HepG2 (cell line): ENCODE data around the gene PMM2. TPM values are rescaled to one million over a fixed set of nuclear protein-coding genes. Genes with fewer than 3 reads are reported as not detected.
"Not testable (repeated sequence)": the region's sequence is repeated elsewhere in the genome, so short reads cannot be mapped to it uniquely, and the experiment has no call there.

Source experiments
- ATAC-seq: fragments of 200-7000 bp; cut with Tn5 transposase; 3 replicates; pipeline ENCODE4 v1.9.1; 2020; ENCODE audit warnings: mild to moderate bottlenecking, moderate library complexity
- BruUV-seq: library from RNA; stranded (reverse); fragments of 400-500 nt; replicated peaks from 2 replicates; lab custom pipeline; 2021; lab: Mats Ljungman, UMichigan
- CTCF ChIA-PET: fragments of 300-600 bp; formaldehyde crosslinking; extraction: SDS; loops from one replicate; lab custom pipeline; 2021; ENCODE audit warnings: low total read pairs, inconsistent platforms, low intra/inter-chr PET ratio; lab: Yijun Ruan, JAX
- POLR2A ChIA-PET: fragments of 350-600 bp; sonication (Branson Sonifier 250); formaldehyde crosslinking; loops from one replicate; lab custom pipeline; 2020; ENCODE audit warnings: antibody characterized with exemption, inconsistent platforms; lab: Yijun Ruan, JAX
- DNase-seq: peaks from one replicate; pipeline ENCODE4 v3.0.0-alpha.2; 2015; ENCODE audit warnings: low spot score
- FAIRE-seq: peaks from 3 replicates; lab custom pipeline; 2011; peaks lifted over from hg19 to GRCh38; lab: Jason Lieb, UNC
- H2AFZ ChIP-seq: one replicate; pipeline ENCODE4 v1.6.1; 2011; ENCODE audit warnings: low read length, inconsistent platforms
- H3K27ac ChIP-seq: fragments of 300-600 bp; 3 replicates; pipeline ENCODE4 v1.8.0; 2011; ENCODE audit warnings: mixed run types, mild to moderate bottlenecking, mixed read lengths, low read length, inconsistent platforms; ENCODE audit not compliant: insufficient read depth; ENCODE audit errors: extremely low read length
- H3K27me3 ChIP-seq, 2 experiments: fragments of 200-600 bp in 1 of 2; 2 replicates in 1 of 2; 3 replicates in 1 of 2; pipeline versions ENCODE4 v1.6.0 to v1.8.0; 2011; ENCODE audit warnings: low read length in 2 of 2, mild to moderate bottlenecking in 2 of 2, moderate library complexity in 2 of 2, inconsistent platforms in 1 of 2; ENCODE audit not compliant: insufficient read depth in 2 of 2, control insufficient read depth in 1 of 2
- H3K36me3 ChIP-seq, 2 experiments: fragments of 200-600 bp in 1 of 2; replicated peaks in 1 of 2; 2 replicates in 1 of 2; 3 replicates in 1 of 2; pipeline versions ENCODE4 v1.5.1 to v1.8.0; 2011; ENCODE audit warnings: low read length in 2 of 2, inconsistent platforms in 1 of 2; ENCODE audit not compliant: insufficient read depth in 2 of 2, control insufficient read depth in 1 of 2
- H3K4me1 ChIP-seq: 2 replicates; pipeline ENCODE4 v1.5.1; 2012; ENCODE audit warnings: low read length, inconsistent platforms; ENCODE audit not compliant: insufficient read depth
- H3K4me2 ChIP-seq: 2 replicates; pipeline ENCODE4 v1.6.0; 2011; ENCODE audit warnings: low read depth, low read length, inconsistent platforms
- H3K4me3 ChIP-seq, 3 experiments: fragments of 200-600 bp in 1 of 3; sonication (generic), shearing (Covaris generic) in 1 of 3; replicated peaks in 1 of 3; 2 replicates each; pipeline ENCODE4 v1.5.1; 2011 to 2016; ENCODE audit warnings: low read length in 3 of 3, inconsistent platforms in 2 of 3, low read depth in 2 of 3, mild to moderate bottlenecking in 2 of 3, control low read depth in 1 of 3, mixed read lengths in 1 of 3; ENCODE audit not compliant: insufficient read depth in 1 of 3
- H3K79me2 ChIP-seq: one replicate; pipeline ENCODE4 v1.6.1; 2011; ENCODE audit warnings: low read length, inconsistent platforms; ENCODE audit not compliant: insufficient read depth
- H3K9ac ChIP-seq: 2 replicates; pipeline ENCODE4 v1.6.0; 2011; ENCODE audit warnings: mild to moderate bottlenecking, low read depth, low read length, inconsistent platforms; ENCODE audit not compliant: insufficient read depth
- H3K9me3 ChIP-seq: 2 replicates; pipeline ENCODE4 v1.5.1; 2012; ENCODE audit warnings: mild to moderate bottlenecking, low read length
- H4K20me1 ChIP-seq: 2 replicates; pipeline ENCODE4 v1.6.0; 2011; ENCODE audit warnings: inconsistent platforms, mild to moderate bottlenecking, low read length, moderate library complexity; ENCODE audit not compliant: insufficient read depth
- HOXA5 ChIP-seq: sonication (generic); formaldehyde crosslinking; IDR thresholded peaks from 2 replicates; pipeline ENCODE4 v1.4.0; 2020; ENCODE audit warnings: missing genetic modification reagents
- KLF13 ChIP-seq: sonication (generic); formaldehyde crosslinking; IDR thresholded peaks from 2 replicates; pipeline ENCODE4 v1.4.0; 2020; ENCODE audit warnings: mild to moderate bottlenecking, missing genetic modification reagents
- MED8 ChIP-seq: sonication (generic); formaldehyde crosslinking; IDR thresholded peaks from 2 replicates; pipeline ENCODE4 v1.8.1; 2023; ENCODE audit warnings: mild to moderate bottlenecking, missing genetic modification reagents; ENCODE audit not compliant: insufficient replicate concordance
- NFYB ChIP-seq: sonication (generic); formaldehyde crosslinking; IDR thresholded peaks from 2 replicates; pipeline ENCODE4 v1.4.0; 2020; ENCODE audit warnings: missing genetic modification reagents
- NFYC ChIP-seq: IDR thresholded peaks from 2 replicates; pipeline ENCODE4 v1.6.1; 2016; ENCODE audit warnings: missing genetic modification reagents, missing compliant biosample characterization
- PCBP1 ChIP-seq: fragments of 200-400 bp; formaldehyde crosslinking; IDR thresholded peaks from 2 replicates; pipeline ENCODE4 v1.6.1; 2017; ENCODE audit warnings: mild to moderate bottlenecking, low read depth, low read length, borderline replicate concordance
- PHF21A ChIP-seq: sonication (generic); formaldehyde crosslinking; IDR thresholded peaks from 2 replicates; pipeline ENCODE4 v1.5.0; 2020; ENCODE audit warnings: mild to moderate bottlenecking, missing genetic modification reagents
- THAP11 ChIP-seq: IDR thresholded peaks from 2 replicates; pipeline ENCODE4 v1.6.1; 2016; ENCODE audit warnings: missing biosample characterization, missing genetic modification reagents
- YEATS2 ChIP-seq: sonication (generic); formaldehyde crosslinking; IDR thresholded peaks from 2 replicates; pipeline ENCODE4 v1.4.0; 2020; ENCODE audit warnings: missing genetic modification reagents, borderline replicate concordance
- ZBTB42 ChIP-seq: sonication (generic); formaldehyde crosslinking; IDR thresholded peaks from 2 replicates; pipeline ENCODE4 v1.5.0; 2020; ENCODE audit warnings: mild to moderate bottlenecking, missing genetic modification reagents
- ZNF180 ChIP-seq: sonication (generic); formaldehyde crosslinking; IDR thresholded peaks from 2 replicates; pipeline ENCODE4 v1.4.0; 2020; ENCODE audit warnings: low read depth, missing genetic modification reagents, borderline replicate concordance
- ZNF552 ChIP-seq: sonication (generic); formaldehyde crosslinking; IDR thresholded peaks from 2 replicates; pipeline ENCODE4 v1.9.0; 2022; ENCODE audit warnings: missing genetic modification reagents, mild to moderate bottlenecking, borderline replicate concordance
- ZNF768 ChIP-seq: sonication (generic); formaldehyde crosslinking; IDR thresholded peaks from 2 replicates; pipeline ENCODE4 v1.4.0; 2020; ENCODE audit warnings: missing genetic modification reagents
- ZNF770 ChIP-seq: sonication (generic); formaldehyde crosslinking; IDR thresholded peaks from 2 replicates; pipeline ENCODE4 v1.5.0; 2020; ENCODE audit warnings: mild to moderate bottlenecking, missing genetic modification reagents
- ZNF772 ChIP-seq: sonication (generic); formaldehyde crosslinking; IDR thresholded peaks from 2 replicates; pipeline ENCODE4 v1.5.0; 2020; ENCODE audit warnings: mild to moderate bottlenecking, missing genetic modification reagents
- ZNF782 ChIP-seq: sonication (generic); formaldehyde crosslinking; IDR thresholded peaks from 2 replicates; pipeline ENCODE4 v1.4.0; 2020; ENCODE audit warnings: missing genetic modification reagents, mild to moderate bottlenecking, borderline replicate concordance
- ZSCAN12 ChIP-seq: sonication (generic); formaldehyde crosslinking; IDR thresholded peaks from 2 replicates; pipeline ENCODE4 v1.9.0; 2021; ENCODE audit warnings: mild to moderate bottlenecking, missing genetic modification reagents
- WGBS: methylation state at CpG from one replicate; pipeline ENCODE4 v1.1.6; 2017; ENCODE audit warnings: low lambda C conversion rate; 5-methylcytosine and 5-hydroxymethylcytosine counted together
- in situ Hi-C: cut with HindIII; loops from 2 replicates; pipeline ENCODE4 v1.10.0; 2017; ENCODE audit warnings: low pct_unique_long_range_greater_than_20kb; ENCODE audit not compliant: extremely low pct_ligation_motif_present
- intact Hi-C: fragments of 100-400 bp; cut with micrococcal nuclease; formaldehyde crosslinking; loops from one replicate; pipeline ENCODE4 v1.10.0; 2022; ENCODE audit not compliant: unreplicated experiment
- polyA plus RNA-seq, 8 experiments: library from polyadenylated mRNA; depleted of rRNA in 3 of 8; stranded (reverse) in 7 of 8; unstranded in 1 of 8; fragments of >200 nt; fragmentation: Illumina TruSeq in 4 of 8; extraction: Trizol in 4 of 8; gene quantifications; 2 replicates each; pipeline versions ENCODE4 v1.2.1 to v1.2.3, GENCODE V29; 2011 to 2016; ENCODE audit warnings: low read depth in 4 of 8, missing spikeins in 1 of 8, mixed read lengths in 1 of 8; ENCODE audit not compliant: insufficient read depth in 1 of 8
- total RNA-seq, 5 experiments: library from RNA; depleted of rRNA; stranded (reverse); fragments of >200 nt; fragmentation: Illumina TruSeq; extraction: Trizol; gene quantifications; 2 replicates each; pipeline ENCODE4 v1.2.3, GENCODE V29; 2016; ENCODE audit warnings: low read depth in 1 of 5
- TF ChIP-seq, protein P1 (sequence below): IDR thresholded peaks from 2 replicates; pipeline ENCODE4 v1.6.1; 2018; ENCODE audit warnings: missing genetic modification reagents

The PMM2 gene
- total and polyA plus RNA-seq, 2 of the 13 experiments (the other 11 are each of a cell fraction or from before 2014, with no cell fraction given) = 52.2 to 93.7 TPM

- 0 out of 2 replicates have a peak, but pooled peaks have one; percentile 47 for TF ChIP-seq NFYB (CRISPR knock-in tag)
- TF ChIP-seq ZNF782 (CRISPR knock-in tag) = 0 out of 2 replicates have a peak, but pooled peaks have one; percentile 34
- no peak for TF ChIP-seq ZNF180 (CRISPR knock-in tag)
- 0 out of 2 replicates have a peak, but pooled peaks have one; percentile 11 for TF ChIP-seq PHF21A (CRISPR knock-in tag)
- TF ChIP-seq KLF13 (CRISPR knock-in tag) = no peak
- TF ChIP-seq, protein P1, sequence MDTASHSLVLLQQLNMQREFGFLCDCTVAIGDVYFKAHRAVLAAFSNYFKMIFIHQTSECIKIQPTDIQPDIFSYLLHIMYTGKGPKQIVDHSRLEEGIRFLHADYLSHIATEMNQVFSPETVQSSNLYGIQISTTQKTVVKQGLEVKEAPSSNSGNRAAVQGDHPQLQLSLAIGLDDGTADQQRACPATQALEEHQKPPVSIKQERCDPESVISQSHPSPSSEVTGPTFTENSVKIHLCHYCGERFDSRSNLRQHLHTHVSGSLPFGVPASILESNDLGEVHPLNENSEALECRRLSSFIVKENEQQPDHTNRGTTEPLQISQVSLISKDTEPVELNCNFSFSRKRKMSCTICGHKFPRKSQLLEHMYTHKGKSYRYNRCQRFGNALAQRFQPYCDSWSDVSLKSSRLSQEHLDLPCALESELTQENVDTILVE = 0 out of 2 replicates have a peak, but pooled peaks have one; percentile 42
Observed at GRCh38 chr16:8869212-8869987, 71.8 kb downstream of the PMM2 start (continued).

DNA sequence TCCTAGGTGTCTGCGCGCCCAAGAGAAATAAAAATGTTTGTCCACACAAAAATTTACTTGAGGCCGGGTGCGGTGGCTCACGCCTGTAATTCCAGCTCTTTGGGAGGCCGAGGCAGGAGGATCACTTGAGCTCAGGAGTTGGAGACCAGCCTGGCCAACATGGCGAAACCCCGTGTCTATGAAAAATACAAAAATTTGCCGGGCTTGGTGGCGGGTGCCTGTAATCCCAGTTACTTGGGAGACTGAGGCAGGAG is 72.3 kb downstream of the PMM2 start:
- H3K27me3 ChIP-seq, FAIRE-seq, H2AFZ ChIP-seq, BruUV-seq, ATAC-seq, H3K36me3 ChIP-seq, H3K9me3 ChIP-seq, in situ Hi-C loops, DNase-seq: not testable (repeated sequence)
- peak overlapping the region; percentile 96 for H3K4me2 ChIP-seq
- peak overlapping the region; percentile 46 for H3K27ac ChIP-seq
- intact Hi-C loops = loop anchor here (5.0 kb wide), 1 partner anchor 222 kb away; the partner anchor contains the start of gene HAPSTR1
- peak overlapping the region; percentile 69; the same call in 1 of the 2 replicates for H3K9ac ChIP-seq
- H3K79me2 ChIP-seq = peaks cover 36% of the 10 kb centered on the region
- POLR2A ChIA-PET = interaction anchor here (2.4 to 10.4 kb wide), 3 partner anchors 10 to 14 kb away, joined by 7 to 235 read pairs (median 46); partner anchors contain the start of gene LITAFD
- 86% methylated on average over 10 of the region's 10 CpGs for WGBS
- peaks cover 74% of the 10 kb centered on the region for H3K4me1 ChIP-seq
- H4K20me1 ChIP-seq = peaks cover 27% of the 10 kb centered on the region; the same call in 1 of the 2 replicates
- CTCF ChIA-PET = interaction anchor here (1.7 kb wide), 1 partner anchor 11 kb away, joined by 6 read pairs; no protein-coding TSS in a partner anchor
- peak overlapping the region in 2 of 3 experiments; percentile 71 to 76; a peak in 5 of 6 replicates for H3K4me3 ChIP-seq
- TF ChIP-seq ZNF552 (CRISPR knock-in tag) (peak; percentile 72; the same call in 1 of the 2 replicates), ZNF772 (CRISPR knock-in tag) (0 out of 2 replicates have a peak, but pooled peaks have one; percentile 10), ZNF770 (CRISPR knock-in tag) (peak; percentile 84), ZNF768 (CRISPR knock-in tag) (0 out of 2 replicates have a peak, but pooled peaks have one; percentile 3), THAP11 (peak; percentile 4; the same call in 1 of the 2 replicates), NFYC (0 out of 2 replicates have a peak, but pooled peaks have one; percentile 2), PCBP1 (0 out of 2 replicates have a peak, but pooled peaks have one; percentile 68), YEATS2 (0 out of 2 replicates have a peak, but pooled peaks have one; percentile 5), ZBTB42 (CRISPR knock-in tag) (0 out of 2 replicates have a peak, but pooled peaks have one; percentile 14), ZSCAN12 (0 out of 2 replicates have a peak, but pooled peaks have one; percentile 0), MED8 (CRISPR knock-in tag) (peak; percentile 25), HOXA5 (CRISPR knock-in tag) (0 out of 2 replicates have a peak, but pooled peaks have one; percentile 3)
